H1 (cell line): ENCODE results near the gene AGAP3. TPM values are rescaled to one million over a fixed set of nuclear protein-coding genes. Genes with fewer than 3 reads are reported as not detected.

Experiments
- CTCF ChIA-PET: fragments of 300-600 bp; sonication (Branson Sonifier 250); formaldehyde crosslinking; loops from one replicate; lab custom pipeline; 2021; ENCODE audit not compliant: partially characterized antibody; lab: Charles Lee
- POLR2A ChIA-PET: fragments of 300-600 bp; sonication (Branson Sonifier 250); formaldehyde crosslinking; loops from one replicate; lab custom pipeline; 2021; ENCODE audit warnings: inconsistent platforms; ENCODE audit not compliant: partially characterized antibody; lab: Charles Lee
- DNase-seq, 2 experiments: peaks; one replicate each; pipeline versions ENCODE4 v3.0.0 to v3.0.0-alpha.2; 2010 to 2022; ENCODE audit warnings: low spot score in 2 of 2, low read depth in 1 of 2, mixed read lengths in 1 of 2
- FAIRE-seq: peaks from 2 replicates; lab custom pipeline; 2011; peaks lifted over from hg19 to GRCh38; lab: Jason Lieb, UNC
- H2AFZ ChIP-seq: 2 replicates; pipeline ENCODE4 v1.8.1; 2012; ENCODE audit warnings: low read length, inconsistent platforms
- H2AK5ac ChIP-seq: 2 replicates; pipeline ENCODE4 v1.6.1; 2013; ENCODE audit warnings: low read depth, low read length
- H2BK120ac ChIP-seq: replicated peaks from 2 replicates; pipeline ENCODE3; 2013; ENCODE audit warnings: low read depth, low read length, inconsistent platforms
- H2BK12ac ChIP-seq: 2 replicates; pipeline ENCODE4 v1.6.1; 2013; ENCODE audit warnings: low read depth, low read length
- H2BK15ac ChIP-seq: 2 replicates; pipeline ENCODE4 v1.6.1; 2013; ENCODE audit warnings: low read length
- H2BK20ac ChIP-seq: 2 replicates; pipeline ENCODE4 v1.6.1; 2013; ENCODE audit warnings: low read length
- H2BK5ac ChIP-seq: 2 replicates; pipeline ENCODE4 v1.6.1; 2013; ENCODE audit warnings: low read depth, low read length
- H3K14ac ChIP-seq: 2 replicates; pipeline ENCODE4 v1.6.1; 2013; ENCODE audit warnings: inconsistent platforms; ENCODE audit not compliant: insufficient read length
- H3K18ac ChIP-seq: 2 replicates; pipeline ENCODE4 v1.6.1; 2013; ENCODE audit warnings: low read length; ENCODE audit errors: extremely low read depth
- H3K23ac ChIP-seq: 2 replicates; pipeline ENCODE4 v1.6.1; 2013; ENCODE audit warnings: inconsistent platforms; ENCODE audit not compliant: insufficient read length
- H3K23me2 ChIP-seq: 2 replicates; pipeline ENCODE4 v1.6.1; 2013; ENCODE audit warnings: low read depth, low read length
- H3K27ac ChIP-seq: 2 replicates; pipeline ENCODE4 v1.6.1; 2011; ENCODE audit warnings: low read depth, low read length, inconsistent platforms
- H3K27me3 ChIP-seq, 4 experiments: replicated peaks in 1 of 4; 1 replicate in 1 of 4; 2 replicates in 3 of 4; pipeline versions ENCODE4 v1.6.1 to v1.8.1; 2011 to 2013; ENCODE audit warnings: low read length in 3 of 4, mild to moderate bottlenecking in 3 of 4, inconsistent platforms in 2 of 4, mixed read lengths in 2 of 4, moderate library complexity in 1 of 4; ENCODE audit not compliant: control insufficient read depth in 3 of 4, insufficient read depth in 3 of 4; ENCODE audit errors: extremely low read depth in 1 of 4
- H3K36me3 ChIP-seq, 4 experiments: 2 replicates each; pipeline versions ENCODE4 v1.6.1 to v1.8.1; 2011 to 2013; ENCODE audit warnings: mild to moderate bottlenecking in 4 of 4, low read length in 3 of 4, moderate library complexity in 2 of 4, control low read depth in 1 of 4, inconsistent platforms in 1 of 4; ENCODE audit not compliant: insufficient read depth in 4 of 4, control insufficient read depth in 2 of 4
- H3K4ac ChIP-seq: replicated peaks from 2 replicates; pipeline ENCODE3; 2013; ENCODE audit warnings: low read length, low read depth, mixed read lengths, inconsistent platforms; ENCODE audit not compliant: insufficient read length
- H3K4me1 ChIP-seq, 4 experiments: replicated peaks in 1 of 4; 1 replicate in 1 of 4; 2 replicates in 3 of 4; pipeline versions ENCODE4 v1.6.1 to v1.8.1; 2011 to 2013; ENCODE audit warnings: low read length in 3 of 4, inconsistent platforms in 2 of 4, mixed read lengths in 1 of 4; ENCODE audit not compliant: insufficient read depth in 4 of 4, control insufficient read depth in 3 of 4
- H3K4me2 ChIP-seq, 2 experiments: 2 replicates each; pipeline versions ENCODE4 v1.6.1 to v1.8.1; 2011 to 2013; ENCODE audit warnings: low read depth in 2 of 2, low read length in 2 of 2, control low read depth in 1 of 2, inconsistent platforms in 1 of 2, mild to moderate bottlenecking in 1 of 2; ENCODE audit not compliant: insufficient read depth in 1 of 2
- H3K4me3 ChIP-seq, 4 experiments: fragments of 200-600, 300-600 bp in 1 of 4; sonication (generic), shearing (Covaris generic), sonication (Bioruptor Twin) in 1 of 4; 2 replicates each; pipeline versions ENCODE4 v1.5.1 to v1.8.1; 2011 to 2016; ENCODE audit warnings: low read length in 4 of 4, low read depth in 3 of 4, control low read depth in 2 of 4, inconsistent platforms in 2 of 4, mild to moderate bottlenecking in 2 of 4, mixed read lengths in 1 of 4, moderate library complexity in 1 of 4; ENCODE audit not compliant: insufficient read depth in 2 of 4; ENCODE audit errors: extremely low read depth in 1 of 4
- H3K56ac ChIP-seq: replicated peaks from 2 replicates; pipeline ENCODE3; 2013; ENCODE audit warnings: low read depth, mild to moderate bottlenecking, mixed read lengths, low read length, inconsistent platforms; ENCODE audit not compliant: insufficient read length
- H3K79me1 ChIP-seq: 2 replicates; pipeline ENCODE4 v1.6.1; 2013; ENCODE audit warnings: low read depth, low read length, control low read depth
- H3K79me2 ChIP-seq, 2 experiments: 2 replicates each; pipeline versions ENCODE4 v1.6.1 to v1.8.1; 2012 to 2013; ENCODE audit warnings: low read length in 2 of 2, mild to moderate bottlenecking in 2 of 2, inconsistent platforms in 1 of 2; ENCODE audit not compliant: insufficient read depth in 2 of 2, control insufficient read depth in 1 of 2
- H3K9ac ChIP-seq, 4 experiments: replicated peaks in 1 of 4; 1 replicate in 1 of 4; 2 replicates in 3 of 4; pipeline versions ENCODE4 v1.6.1 to v1.8.1; 2011 to 2013; ENCODE audit warnings: low read depth in 3 of 4, low read length in 3 of 4, control low read depth in 2 of 4, mild to moderate bottlenecking in 2 of 4, moderate library complexity in 2 of 4, inconsistent platforms in 1 of 4; ENCODE audit errors: extremely low read depth in 1 of 4
- H3K9me3 ChIP-seq, 2 experiments: 2 replicates each; pipeline versions ENCODE4 v1.6.1 to v1.8.1; 2012 to 2013; ENCODE audit warnings: mild to moderate bottlenecking in 2 of 2, moderate library complexity in 2 of 2, control low read depth in 1 of 2, inconsistent platforms in 1 of 2, low read depth in 1 of 2, low read length in 1 of 2, mixed read lengths in 1 of 2; ENCODE audit not compliant: insufficient read depth in 2 of 2
- H4K20me1 ChIP-seq, 2 experiments: replicated peaks in 1 of 2; 2 replicates each; pipeline versions ENCODE3 to v1.8.1; 2011 to 2013; ENCODE audit warnings: inconsistent platforms in 2 of 2, low read length in 2 of 2, mild to moderate bottlenecking in 1 of 2; ENCODE audit not compliant: insufficient read depth in 2 of 2, control insufficient read depth in 1 of 2
- H4K5ac ChIP-seq: 2 replicates; pipeline ENCODE4 v1.6.1; 2013; ENCODE audit warnings: low read length, low read depth, mixed read lengths, inconsistent platforms; ENCODE audit not compliant: insufficient read length
- H4K8ac ChIP-seq: 2 replicates; pipeline ENCODE4 v1.8.0; 2013; ENCODE audit warnings: mild to moderate bottlenecking, moderate library complexity, low read length, inconsistent platforms; ENCODE audit not compliant: insufficient read depth; ENCODE audit errors: extremely low read depth
- H4K91ac ChIP-seq: replicated peaks from 2 replicates; pipeline ENCODE3; 2013; ENCODE audit warnings: low read length, mixed read lengths, inconsistent platforms; ENCODE audit not compliant: insufficient read length
- FOSL1 ChIP-seq: IDR thresholded peaks from 2 replicates; pipeline ENCODE4 v1.6.1; 2011; ENCODE audit warnings: mild to moderate bottlenecking, low read depth, low read length, moderate library complexity; ENCODE audit not compliant: insufficient read depth
- POLR2AphosphoS5 ChIP-seq: IDR thresholded peaks from 2 replicates; pipeline ENCODE4 v1.6.1; 2011; ENCODE audit warnings: low read depth, low read length
- SIN3A ChIP-seq, 2 experiments: IDR thresholded peaks in 1 of 2; conservative IDR thresholded peaks in 1 of 2; 2 replicates each; pipeline ENCODE4 v1.6.1; 2011 to 2012; ENCODE audit warnings: low read length in 2 of 2, improper control_type of control experiment in 1 of 2, low read depth in 1 of 2, mild to moderate bottlenecking in 1 of 2
- WGBS, 2 experiments: shearing (Covaris generic) in 1 of 2; methylation state at CpG; one replicate each; pipeline versions ENCODE4 v1.1.6 to v1.1.7; 2013 to 2015; ENCODE audit warnings: low lambda C conversion rate in 2 of 2, mixed read lengths in 2 of 2, inconsistent platforms in 1 of 2, low coverage in 1 of 2, missing lambda C conversion rate in 1 of 2; ENCODE audit not compliant: insufficient replicate concordance in 2 of 2, insufficient coverage in 1 of 2, insufficient read length in 1 of 2; ENCODE audit errors: extremely low coverage in 1 of 2, missing lambda C conversion rate in 1 of 2; 5-methylcytosine and 5-hydroxymethylcytosine counted together
- polyA plus RNA-seq, 7 experiments: library from polyadenylated mRNA; depleted of rRNA in 3 of 7; stranded (reverse) in 5 of 7; unstranded in 2 of 7; fragments of >200 nt in 5 of 7; fragments of 200-250 nt in 2 of 7; gene quantifications; 1 replicate in 5 of 7; 2 replicates in 1 of 7; 4 replicates in 1 of 7; pipeline versions ENCODE4 v1.2.1 to v1.2.3, GENCODE V29; 2011 to 2013; ENCODE audit warnings: missing spikeins in 2 of 7, mixed read lengths in 2 of 7
- total RNA-seq: library from RNA; stranded (reverse); fragmentation: NEBNext Ultra II Directional; extraction: Animal tissue kit (Norgen Biotek cat#: 25700); gene quantifications from 2 replicates; pipeline ENCODE4 v1.2.1, GENCODE V29; 2021

Gene AGAP3
- total and polyA plus RNA-seq, 2 of the 8 experiments (the other 6 are each of a cell fraction or from before 2014, with no cell fraction given): 66.4 to 120 TPM

- Histone ChIP-seq H3K23ac (no peak overlapping the region), H3K79me1 (no peaks in the 10 kb centered on the region), H2BK15ac (no peak overlapping the region; the same call in 1 of the 2 replicates), H2AK5ac (no peak overlapping the region), H3K18ac (no peak overlapping the region), H4K5ac (no peak overlapping the region), H4K8ac (no peak overlapping the region), H3K4me3 (no peak overlapping the region), H3K4me1 (peaks cover 0 to 8% (median 5%) of the 10 kb centered on the region in 4 experiments; a peak in 3 of 7 replicates), H2BK20ac (no peak overlapping the region), H3K56ac (no peak overlapping the region), H4K91ac (no peak overlapping the region), H3K14ac (no peak overlapping the region), H3K27me3 (peaks cover 4 to 33% (median 24%) of the 10 kb centered on the region in 4 experiments), H2BK5ac (no peak overlapping the region), H3K27ac (no peak overlapping the region), H2BK120ac (no peak overlapping the region), H3K4me2 (no peak overlapping the region), H3K9me3 (no peaks in the 10 kb centered on the region), H2AFZ (no peak overlapping the region), H3K36me3 (no peaks in the 10 kb centered on the region), H3K79me2 (no peaks in the 10 kb centered on the region), H4K20me1 (peaks cover 2 to 14% of the 10 kb centered on the region in 2 experiments), H3K23me2 (peaks cover 3% of the 10 kb centered on the region; the same call in 1 of the 2 replicates), H2BK12ac (no peak overlapping the region; the same call in 1 of the 2 replicates), H3K4ac (no peak overlapping the region), H3K9ac (no peak overlapping the region)
- ChIA-PET POLR2A (no interaction called here), CTCF (interaction anchor here (0.8 to 3.6 kb wide), 7 partner anchors 9 to 709 kb away, joined by 3 to 14 read pairs (median 3); partner anchors contain the start of gene CDK5)
- no peak for FAIRE-seq
- 95% methylated on average over 30 of the region's 38 CpGs; no CpG with 5 or more reads in 1 of the 2 experiments for WGBS, 2 experiments
- DNase-seq: no peak
- TF ChIP-seq FOSL1: no peak
- no peak for TF ChIP-seq POLR2AphosphoS5
- no peak for TF ChIP-seq SIN3A (conservative IDR thresholded peaks at IDR 0.05 in 1 of 2, IDR thresholded peaks at IDR 0.05 in 1 of 2; ENCODE audit: low read depth in 1 of 2, low read length in 2 of 2)
Measured at GRCh38 chr7:151048911-151049463, 37.3 kb upstream of the AGAP3 start.
